IPS-15b (cell line): ENCODE measurements around the gene AGPAT4.

Experiments
- H3K27me3 ChIP-seq: one replicate; pipeline ENCODE4 v1.6.1; 2013; ENCODE audit warnings: low read length; ENCODE audit not compliant: control insufficient read depth, insufficient read depth
- H3K36me3 ChIP-seq: one replicate; pipeline ENCODE4 v1.6.1; 2013; ENCODE audit warnings: low read length; ENCODE audit not compliant: control insufficient read depth, insufficient read depth
- H3K4me1 ChIP-seq: one replicate; pipeline ENCODE4 v1.6.1; 2013; ENCODE audit warnings: mild to moderate bottlenecking, low read length; ENCODE audit not compliant: control insufficient read depth, insufficient read depth
- H3K4me3 ChIP-seq: one replicate; pipeline ENCODE4 v1.5.1; 2013; ENCODE audit warnings: low read depth, low read length
- H3K9ac ChIP-seq: one replicate; pipeline ENCODE4 v1.6.1; 2013; ENCODE audit warnings: low read depth, mild to moderate bottlenecking, low read length
- H3K9me3 ChIP-seq: one replicate; pipeline ENCODE4 v1.6.1; 2013; ENCODE audit warnings: mild to moderate bottlenecking, low read length; ENCODE audit not compliant: control insufficient read depth, insufficient read depth

AGPAT4 gene

GRCh38 chr6:161150566-161150965 lies 123.3 kb downstream of the AGPAT4 start:
- Histone ChIP-seq H3K9me3 (no peaks in the 10 kb centered on the region), H3K4me1 (no peaks in the 10 kb centered on the region), H3K9ac (no peak overlapping the region), H3K4me3 (no peak overlapping the region), H3K27me3 (no peaks in the 10 kb centered on the region), H3K36me3 (peaks cover 20% of the 10 kb centered on the region)

GRCh38 chr6:161150136-161150535 lies 123.7 kb downstream of the AGPAT4 start:
- Histone ChIP-seq H3K9me3 (no peaks in the 10 kb centered on the region), H3K36me3 (peaks cover 20% of the 10 kb centered on the region), H3K4me1 (no peaks in the 10 kb centered on the region), H3K27me3 (no peaks in the 10 kb centered on the region), H3K4me3 (no peak overlapping the region), H3K9ac (no peak overlapping the region)

DNA sequence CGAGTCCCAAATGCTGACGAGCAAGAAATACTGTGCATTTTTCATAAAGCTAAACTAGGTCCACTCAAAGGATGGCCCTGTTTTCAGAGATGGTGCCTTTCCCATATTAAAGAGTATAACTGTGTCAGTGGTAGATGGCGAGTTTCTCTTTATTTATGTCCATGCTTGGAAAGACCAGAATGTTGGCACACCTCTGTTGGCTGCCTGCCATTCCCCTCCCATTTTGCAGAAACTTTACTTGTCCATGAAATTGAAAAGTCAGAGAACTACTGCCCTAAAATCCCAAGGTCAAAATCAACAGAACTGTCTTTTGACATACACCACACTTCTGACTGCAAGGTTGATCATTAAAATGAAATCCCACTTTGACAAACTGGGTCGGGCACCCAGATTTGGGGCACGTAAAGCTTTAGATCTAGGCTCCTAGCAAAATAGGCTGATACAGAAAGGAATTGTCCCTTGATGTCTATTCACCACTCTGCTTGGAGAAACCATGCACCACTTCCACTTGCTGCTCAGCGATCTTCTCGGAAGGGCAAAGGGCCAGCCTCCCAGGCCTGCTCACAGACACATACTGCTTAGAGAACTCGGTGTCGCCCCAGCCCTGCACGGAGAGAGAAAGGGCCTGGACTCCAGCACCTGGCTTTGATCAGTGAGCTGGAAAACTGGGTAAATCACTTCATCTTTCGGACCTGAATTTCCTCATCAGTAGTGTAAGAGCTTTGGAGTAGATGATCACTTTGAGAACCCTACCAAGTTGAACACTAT lies 130.0 kb downstream of the AGPAT4 start:
- Histone ChIP-seq H3K4me1 (peaks cover 5% of the 10 kb centered on the region), H3K9me3 (no peaks in the 10 kb centered on the region), H3K36me3 (peaks cover 14% of the 10 kb centered on the region), H3K27me3 (no peaks in the 10 kb centered on the region), H3K4me3 (no peak overlapping the region), H3K9ac (no peak overlapping the region)

- H3K9ac ChIP-seq = no peak overlapping the region
- no peak overlapping the region for H3K4me3 ChIP-seq
- no peaks in the 10 kb centered on the region for H3K27me3 ChIP-seq
- peaks cover 5% of the 10 kb centered on the region for H3K4me1 ChIP-seq
- no peaks in the 10 kb centered on the region for H3K9me3 ChIP-seq
- H3K36me3 ChIP-seq = peaks cover 9% of the 10 kb centered on the region
Measured at GRCh38 chr6:161142957-161143296, 130.9 kb downstream of the AGPAT4 start.

DNA sequence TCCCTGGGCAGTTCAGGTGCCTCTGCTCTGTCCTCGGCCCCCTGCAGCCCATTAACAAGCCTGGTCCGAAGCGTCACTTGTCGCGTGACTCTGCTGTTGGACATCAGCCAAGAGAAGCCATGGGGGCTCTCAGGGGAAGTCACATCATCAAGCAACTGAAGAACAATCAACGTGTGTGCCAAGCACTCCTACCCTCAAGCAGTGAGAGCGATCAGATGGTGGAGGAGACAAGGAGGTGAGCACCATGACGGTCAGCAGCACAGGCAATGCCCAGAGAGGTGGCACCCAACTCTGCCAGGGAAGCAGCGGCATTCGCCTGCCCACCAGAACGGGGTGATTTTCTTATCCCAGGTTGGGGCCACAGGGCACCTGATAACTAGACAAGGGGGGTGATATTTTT lies 132.7 kb downstream of the AGPAT4 start:
- Histone ChIP-seq H3K9me3 (no peaks in the 10 kb centered on the region), H3K9ac (no peak overlapping the region), H3K4me3 (no peak overlapping the region), H3K27me3 (no peaks in the 10 kb centered on the region), H3K4me1 (peaks cover 5% of the 10 kb centered on the region), H3K36me3 (peaks cover 15% of the 10 kb centered on the region)

- H3K36me3 ChIP-seq = peaks cover 15% of the 10 kb centered on the region
- H3K27me3 ChIP-seq = no peaks in the 10 kb centered on the region
- no peak overlapping the region for H3K4me3 ChIP-seq
- peak overlapping the region; percentile 24 for H3K9ac ChIP-seq
- H3K4me1 ChIP-seq = peaks cover 5% of the 10 kb centered on the region
- H3K9me3 ChIP-seq = no peaks in the 10 kb centered on the region
Measured at GRCh38 chr6:161140554-161140875, 133.3 kb downstream of the AGPAT4 start.

GRCh38 chr6:161139766-161140553 lies 133.9 kb downstream of the AGPAT4 start:
- Histone ChIP-seq H3K27me3 (no peaks in the 10 kb centered on the region), H3K4me3 (no peak overlapping the region), H3K9ac (peak overlapping the region; percentile 24), H3K4me1 (peaks cover 5% of the 10 kb centered on the region), H3K9me3 (no peaks in the 10 kb centered on the region), H3K36me3 (peaks cover 15% of the 10 kb centered on the region)

GRCh38 chr6:161139304-161139765 lies 134.5 kb downstream of the AGPAT4 start:
- H3K9me3 ChIP-seq = no peaks in the 10 kb centered on the region
- H3K36me3 ChIP-seq = peaks cover 15% of the 10 kb centered on the region
- H3K4me3 ChIP-seq = no peak overlapping the region
- H3K9ac ChIP-seq = no peak overlapping the region
- no peaks in the 10 kb centered on the region for H3K27me3 ChIP-seq
- H3K4me1 ChIP-seq = peaks cover 5% of the 10 kb centered on the region

GRCh38 chr6:161138543-161139303 lies 135.1 kb downstream of the AGPAT4 start:
- Histone ChIP-seq H3K36me3 (peaks cover 13% of the 10 kb centered on the region), H3K27me3 (no peaks in the 10 kb centered on the region), H3K9ac (no peak overlapping the region), H3K4me3 (no peak overlapping the region), H3K4me1 (peaks cover 5% of the 10 kb centered on the region), H3K9me3 (no peaks in the 10 kb centered on the region)

DNA sequence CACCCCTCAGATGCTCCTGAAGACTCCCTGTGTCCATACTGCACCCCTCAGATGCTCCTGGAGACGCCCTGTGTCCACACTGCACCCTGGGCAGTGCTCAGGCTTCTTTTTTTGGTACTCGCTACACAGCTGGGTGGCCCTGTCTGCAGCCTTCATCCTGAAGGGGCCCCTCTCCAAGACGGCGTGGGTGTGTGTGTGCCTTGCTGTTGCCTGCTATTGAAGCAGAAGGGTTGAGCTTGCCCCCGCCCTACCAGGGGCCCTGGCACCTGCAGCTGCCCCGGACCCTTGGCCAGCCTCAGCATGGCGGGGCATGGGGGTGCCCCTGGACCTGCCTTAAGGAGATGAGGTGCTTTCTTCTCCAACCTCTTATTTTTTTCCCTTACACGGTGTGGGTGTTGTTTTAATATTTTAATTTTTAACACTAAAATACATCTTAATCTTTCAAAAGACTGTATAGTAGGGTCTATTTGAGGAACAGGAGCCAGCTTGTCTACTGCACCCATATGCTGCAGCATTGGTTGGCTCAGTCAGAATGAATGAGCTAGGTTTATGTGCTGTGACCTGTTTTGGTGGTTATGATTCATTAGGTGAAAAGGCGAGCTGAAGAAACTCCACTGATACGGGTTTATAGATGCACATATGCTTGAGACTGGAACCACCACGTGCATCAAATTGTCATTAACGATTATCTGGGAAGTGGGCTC lies 135.9 kb downstream of the AGPAT4 start:
- Histone ChIP-seq H3K9ac (no peak overlapping the region), H3K36me3 (peaks cover 13% of the 10 kb centered on the region), H3K4me1 (peaks cover 5% of the 10 kb centered on the region), H3K4me3 (no peak overlapping the region), H3K9me3 (no peaks in the 10 kb centered on the region), H3K27me3 (no peaks in the 10 kb centered on the region)

- peaks cover 13% of the 10 kb centered on the region for H3K36me3 ChIP-seq
- no peak overlapping the region for H3K9ac ChIP-seq
- H3K4me3 ChIP-seq = no peak overlapping the region
- H3K4me1 ChIP-seq = peaks cover 5% of the 10 kb centered on the region
- H3K27me3 ChIP-seq = no peaks in the 10 kb centered on the region
- H3K9me3 ChIP-seq = no peaks in the 10 kb centered on the region
Measured at GRCh38 chr6:161137320-161137719, 136.5 kb downstream of the AGPAT4 start.
